Measurements from ENCODE around the gene TMEM62.
A peak's percentile ranks its signal among the peaks of the same experiment; 100 is the strongest.
"Not testable (repeated sequence)": the region's sequence is repeated elsewhere in the genome, so short reads cannot be mapped to it uniquely, and the experiment has no call there.

TMEM62 gene

GRCh38 chr15:43177147-43177546, 43.8 kb downstream of the TMEM62 start:
- H3K9ac ChIP-seq (ENCODE audit: low read depth, low read length); H3K4me1 ChIP-seq (ENCODE audit: control insufficient read depth, insufficient read depth, low read length); H3K36me3 ChIP-seq (ENCODE audit: control insufficient read depth, insufficient read depth, low read length); H3K27ac ChIP-seq (ENCODE audit: low read depth, low read length); H3K4me3 ChIP-seq (ENCODE audit: low read depth, low read length); H3K27me3 ChIP-seq (ENCODE audit: control insufficient read depth, insufficient read depth, low read length): not testable (repeated sequence)
- peaks cover 16% of the 10 kb centered on the region for H3K9me3 ChIP-seq (ENCODE audit: control insufficient read depth, insufficient read depth, low read length)

- H3K27ac ChIP-seq (ENCODE audit: low read depth, low read length): no peak overlapping the region
- no peak overlapping the region for H3K4me3 ChIP-seq (ENCODE audit: low read depth, low read length)
- no peak overlapping the region for H3K9ac ChIP-seq (ENCODE audit: low read depth, low read length)
- H3K36me3 ChIP-seq (ENCODE audit: control insufficient read depth, insufficient read depth, low read length): no peaks in the 10 kb centered on the region
- no peaks in the 10 kb centered on the region for H3K9me3 ChIP-seq (ENCODE audit: control insufficient read depth, insufficient read depth, low read length)
- peaks cover 10% of the 10 kb centered on the region for H3K4me1 ChIP-seq (ENCODE audit: control insufficient read depth, insufficient read depth, low read length)
- no peaks in the 10 kb centered on the region for H3K27me3 ChIP-seq (ENCODE audit: control insufficient read depth, insufficient read depth, low read length)
Observed at GRCh38 chr15:43183270-43183669, 49.9 kb downstream of the TMEM62 start.

GRCh38 chr15:43184407-43185124, 51.2 kb downstream of the TMEM62 start:
- peaks cover 6% of the 10 kb centered on the region; the same call in 1 of the 2 replicates for H3K36me3 ChIP-seq (ENCODE audit: control insufficient read depth, insufficient read depth, low read length)
- H3K9me3 ChIP-seq (ENCODE audit: control insufficient read depth, insufficient read depth, low read length): no peaks in the 10 kb centered on the region
- H3K27me3 ChIP-seq (ENCODE audit: control insufficient read depth, insufficient read depth, low read length): no peaks in the 10 kb centered on the region
- H3K4me1 ChIP-seq (ENCODE audit: control insufficient read depth, insufficient read depth, low read length): peaks cover 10% of the 10 kb centered on the region
- H3K9ac ChIP-seq (ENCODE audit: low read depth, low read length): no peak overlapping the region
- H3K4me3 ChIP-seq (ENCODE audit: low read depth, low read length): peak overlapping the region; percentile 87
- H3K27ac ChIP-seq (ENCODE audit: low read depth, low read length): peak overlapping the region; percentile 91

GRCh38 chr15:43185157-43186002, 52.0 kb downstream of the TMEM62 start, which contains the start of gene CCNDBP1:
TSS of gene CCNDBP1 (plus strand) at chr15:43185403. CDS start at chr15:43185499, 96 bp downstream.
- peaks cover 10% of the 10 kb centered on the region for H3K4me1 ChIP-seq (ENCODE audit: control insufficient read depth, insufficient read depth, low read length)
- H3K9ac ChIP-seq (ENCODE audit: low read depth, low read length): peak within 1 kb of the TSS; percentile 55
- no peaks in the 10 kb centered on the region for H3K27me3 ChIP-seq (ENCODE audit: control insufficient read depth, insufficient read depth, low read length)
- H3K27ac ChIP-seq (ENCODE audit: low read depth, low read length): peak within 1 kb of the TSS; percentile 91
- peaks cover 14% of the 10 kb centered on the region for H3K36me3 ChIP-seq (ENCODE audit: control insufficient read depth, insufficient read depth, low read length)
- no peaks in the 10 kb centered on the region for H3K9me3 ChIP-seq (ENCODE audit: control insufficient read depth, insufficient read depth, low read length)
- peak within 1 kb of the TSS; percentile 87 for H3K4me3 ChIP-seq (ENCODE audit: low read depth, low read length)

- Histone ChIP-seq H3K27ac (ENCODE audit: low read depth, low read length) (no peak overlapping the region), H3K9ac (ENCODE audit: low read depth, low read length) (peak overlapping the region; percentile 55)
Observed at GRCh38 chr15:43186003-43186353, 52.6 kb downstream of the TMEM62 start.

GRCh38 chr15:43187544-43188155, 54.3 kb downstream of the TMEM62 start:
- Histone ChIP-seq H3K36me3 (ENCODE audit: control insufficient read depth, insufficient read depth, low read length) (peaks cover 36% of the 10 kb centered on the region), H3K9ac (ENCODE audit: low read depth, low read length) (no peak overlapping the region)

More at GRCh38 chr15:43186003-43186353, 52.6 kb downstream of the TMEM62 start:
- no peaks in the 10 kb centered on the region for H3K9me3 ChIP-seq (ENCODE audit: control insufficient read depth, insufficient read depth, low read length)
- no peaks in the 10 kb centered on the region for H3K27me3 ChIP-seq (ENCODE audit: control insufficient read depth, insufficient read depth, low read length)
- peaks cover 20% of the 10 kb centered on the region for H3K36me3 ChIP-seq (ENCODE audit: control insufficient read depth, insufficient read depth, low read length)
- peaks cover 10% of the 10 kb centered on the region for H3K4me1 ChIP-seq (ENCODE audit: control insufficient read depth, insufficient read depth, low read length)
- H3K4me3 ChIP-seq (ENCODE audit: low read depth, low read length): peak overlapping the region; percentile 87

GRCh38 chr15:43189296-43189695, 55.9 kb downstream of the TMEM62 start:
- no peak overlapping the region for H3K4me3 ChIP-seq (ENCODE audit: low read depth, low read length)
- H3K36me3 ChIP-seq (ENCODE audit: control insufficient read depth, insufficient read depth, low read length): peaks cover 42% of the 10 kb centered on the region
- H3K4me1 ChIP-seq (ENCODE audit: control insufficient read depth, insufficient read depth, low read length): peaks cover 10% of the 10 kb centered on the region
- H3K9me3 ChIP-seq (ENCODE audit: control insufficient read depth, insufficient read depth, low read length): no peaks in the 10 kb centered on the region
- no peaks in the 10 kb centered on the region for H3K27me3 ChIP-seq (ENCODE audit: control insufficient read depth, insufficient read depth, low read length)
- no peak overlapping the region for H3K27ac ChIP-seq (ENCODE audit: low read depth, low read length)
- H3K9ac ChIP-seq (ENCODE audit: low read depth, low read length): no peak overlapping the region

More at GRCh38 chr15:43187544-43188155, 54.3 kb downstream of the TMEM62 start:
- peaks cover 10% of the 10 kb centered on the region for H3K4me1 ChIP-seq (ENCODE audit: control insufficient read depth, insufficient read depth, low read length)
- no peak overlapping the region for H3K27ac ChIP-seq (ENCODE audit: low read depth, low read length)
- no peak overlapping the region for H3K4me3 ChIP-seq (ENCODE audit: low read depth, low read length)
- no peaks in the 10 kb centered on the region for H3K9me3 ChIP-seq (ENCODE audit: control insufficient read depth, insufficient read depth, low read length)
- H3K27me3 ChIP-seq (ENCODE audit: control insufficient read depth, insufficient read depth, low read length): no peaks in the 10 kb centered on the region

GRCh38 chr15:43190178-43190577, 56.8 kb downstream of the TMEM62 start:
- H3K4me1 ChIP-seq (ENCODE audit: control insufficient read depth, insufficient read depth, low read length): 0 out of 2 replicates have a peak, but pooled peaks cover 4% of the 10 kb centered on the region
- no peak overlapping the region for H3K9ac ChIP-seq (ENCODE audit: low read depth, low read length)
- no peak overlapping the region for H3K27ac ChIP-seq (ENCODE audit: low read depth, low read length)
- no peaks in the 10 kb centered on the region for H3K27me3 ChIP-seq (ENCODE audit: control insufficient read depth, insufficient read depth, low read length)
- no peak overlapping the region for H3K4me3 ChIP-seq (ENCODE audit: low read depth, low read length)
- peaks cover 50% of the 10 kb centered on the region for H3K36me3 ChIP-seq (ENCODE audit: control insufficient read depth, insufficient read depth, low read length)
- H3K9me3 ChIP-seq (ENCODE audit: control insufficient read depth, insufficient read depth, low read length): no peaks in the 10 kb centered on the region

- no peaks in the 10 kb centered on the region; the same call in 1 of the 2 replicates for H3K9me3 ChIP-seq (ENCODE audit: control insufficient read depth, insufficient read depth, low read length)
- H3K4me1 ChIP-seq (ENCODE audit: control insufficient read depth, insufficient read depth, low read length): no peaks in the 10 kb centered on the region
- H3K27me3 ChIP-seq (ENCODE audit: control insufficient read depth, insufficient read depth, low read length): no peaks in the 10 kb centered on the region
- H3K36me3 ChIP-seq (ENCODE audit: control insufficient read depth, insufficient read depth, low read length): peaks cover 50% of the 10 kb centered on the region
- no peak overlapping the region for H3K9ac ChIP-seq (ENCODE audit: low read depth, low read length)
- H3K27ac ChIP-seq (ENCODE audit: low read depth, low read length): no peak overlapping the region
- H3K4me3 ChIP-seq (ENCODE audit: low read depth, low read length): no peak overlapping the region
Observed at GRCh38 chr15:43193710-43194109, 60.3 kb downstream of the TMEM62 start.

GRCh38 chr15:43194795-43195194, 61.4 kb downstream of the TMEM62 start:
- Histone ChIP-seq H3K4me1 (ENCODE audit: control insufficient read depth, insufficient read depth, low read length) (no peaks in the 10 kb centered on the region), H3K9me3 (ENCODE audit: control insufficient read depth, insufficient read depth, low read length) (no peaks in the 10 kb centered on the region; the same call in 1 of the 2 replicates), H3K9ac (ENCODE audit: low read depth, low read length) (no peak overlapping the region), H3K36me3 (ENCODE audit: control insufficient read depth, insufficient read depth, low read length) (peaks cover 42% of the 10 kb centered on the region), H3K27ac (ENCODE audit: low read depth, low read length) (no peak overlapping the region), H3K27me3 (ENCODE audit: control insufficient read depth, insufficient read depth, low read length) (no peaks in the 10 kb centered on the region), H3K4me3 (ENCODE audit: low read depth, low read length) (no peak overlapping the region)
